GM12878 (cell line): Measurements from ENCODE around the gene KIF26A. TPM values are rescaled to one million over a fixed set of nuclear protein-coding genes. Genes with fewer than 3 reads are reported as not detected.

Experiments
- ATAC-seq: fragments of 200-7000 bp; cut with Tn5 transposase; 3 replicates; pipeline ENCODE4 v1.9.1; 2020; ENCODE audit warnings: mild to moderate bottlenecking, moderate library complexity
- BruUV-seq: library from RNA; stranded (reverse); fragments of 400-500 nt; replicated peaks from 2 replicates; lab custom pipeline; 2021; lab: Mats Ljungman, UMichigan
- CTCF ChIA-PET: fragments of 300-600 bp; sonication (Branson Sonifier 250); formaldehyde crosslinking; extraction: SDS; loops from one replicate; lab custom pipeline; 2021; ENCODE audit warnings: inconsistent platforms; lab: Yijun Ruan, JAX
- POLR2A ChIA-PET: fragments of 350-600 bp; formaldehyde crosslinking; extraction: SDS; loops from one replicate; lab custom pipeline; 2021; ENCODE audit warnings: inconsistent platforms; lab: Charles Lee
- RAD21 ChIA-PET: fragments of 300-600 bp; sonication (Branson Sonifier 250); formaldehyde crosslinking; loops from one replicate; lab custom pipeline; 2023; ENCODE audit warnings: antibody characterized with exemption; ENCODE audit not compliant: unreplicated experiment; lab: Charles Lee
- SMC1A ChIA-PET: fragments of 300-600 bp; sonication (Branson Sonifier 250); formaldehyde crosslinking; loops from one replicate; lab custom pipeline; 2023; ENCODE audit not compliant: unreplicated experiment, uncharacterized antibody; lab: Charles Lee
- DNase-seq: peaks from one replicate; pipeline ENCODE4 v3.0.0-alpha.2; 2011; ENCODE audit warnings: low read depth, low spot score
- FAIRE-seq: peaks from 3 replicates; lab custom pipeline; 2011; peaks lifted over from hg19 to GRCh38; lab: Jason Lieb, UNC
- H2AFZ ChIP-seq: 2 replicates; pipeline ENCODE4 v1.6.0; 2011; ENCODE audit warnings: low read depth, low read length, control low read depth; ENCODE audit not compliant: control insufficient read depth
- H3K27ac ChIP-seq: 2 replicates; pipeline ENCODE4 v1.5.1; 2011; ENCODE audit warnings: control low read depth; ENCODE audit not compliant: control insufficient read depth, insufficient read depth
- H3K27me3 ChIP-seq, 2 experiments: replicated peaks in 1 of 2; 2 replicates each; pipeline versions ENCODE4 v1.6.0 to v1.6.1; 2011; ENCODE audit warnings: low read length in 1 of 2; ENCODE audit not compliant: control insufficient read depth in 2 of 2, insufficient read depth in 2 of 2
- H3K36me3 ChIP-seq, 2 experiments: 2 replicates each; pipeline ENCODE4 v1.5.1; 2011; ENCODE audit warnings: low read length in 1 of 2; ENCODE audit not compliant: control insufficient read depth in 2 of 2, insufficient read depth in 2 of 2
- H3K4me1 ChIP-seq: 2 replicates; pipeline ENCODE4 v1.6.1; 2011; ENCODE audit warnings: mild to moderate bottlenecking, low read length, moderate library complexity, mixed read lengths; ENCODE audit not compliant: control insufficient read depth, insufficient read depth
- H3K4me2 ChIP-seq: 2 replicates; pipeline ENCODE4 v1.6.0; 2011; ENCODE audit warnings: control low read depth; ENCODE audit not compliant: control insufficient read depth, insufficient read depth
- H3K4me3 ChIP-seq: fragments of 200-600 bp; sonication (generic); 2 replicates; pipeline ENCODE4 v1.5.1; 2016
- H3K79me2 ChIP-seq: 2 replicates; pipeline ENCODE4 v1.6.0; 2011; ENCODE audit warnings: low read length; ENCODE audit not compliant: control insufficient read depth, insufficient read depth
- H3K9ac ChIP-seq: 2 replicates; pipeline ENCODE4 v1.8.0; 2011; ENCODE audit warnings: low read length, control low read depth, mixed read lengths; ENCODE audit not compliant: control insufficient read depth, insufficient read depth
- H3K9me3 ChIP-seq: replicated peaks from 3 replicates; pipeline ENCODE4 v1.5.1; 2011; ENCODE audit warnings: mild to moderate bottlenecking, low read length; ENCODE audit not compliant: control insufficient read depth, insufficient read depth
- H4K20me1 ChIP-seq: 2 replicates; pipeline ENCODE4 v1.6.0; 2011; ENCODE audit not compliant: control insufficient read depth, insufficient read depth
- CEBPZ ChIP-seq: fragments of 150-350 bp; IDR thresholded peaks from 2 replicates; pipeline ENCODE4 v1.6.1; 2016; ENCODE audit warnings: low read depth, low read length
- E4F1 ChIP-seq: fragments of 450-650 bp; IDR thresholded peaks from 2 replicates; pipeline ENCODE4 v1.6.1; 2018; ENCODE audit warnings: borderline replicate concordance, mild to moderate bottlenecking; ENCODE audit not compliant: partially characterized antibody
- HDAC6 ChIP-seq: fragments of 200-600 bp; sonication (generic); IDR thresholded peaks from one replicate; pipeline ENCODE4 v1.8.0; 2017; ENCODE audit warnings: antibody characterized with exemption; ENCODE audit not compliant: unreplicated experiment
- ZSCAN29 ChIP-seq: fragments of 450-650 bp; IDR thresholded peaks from 2 replicates; pipeline ENCODE4 v1.6.1; 2017; ENCODE audit warnings: mild to moderate bottlenecking, moderate library complexity
- WGBS: methylation state at CpG from one replicate; pipeline ENCODE4 v1.1.6; 2016; ENCODE audit warnings: low lambda C conversion rate; ENCODE audit not compliant: insufficient replicate concordance, insufficient coverage; ENCODE audit errors: missing lambda C conversion rate; 5-methylcytosine and 5-hydroxymethylcytosine counted together
- in situ Hi-C: fragments of 300-500 bp; cut with MboI; formaldehyde crosslinking; loops from 9 replicates; pipeline ENCODE4 v1.14.3; 2018; ENCODE audit warnings: mixed read lengths
- intact Hi-C: fragments of 100-400 bp; cut with micrococcal nuclease; formaldehyde crosslinking; loops from one replicate; pipeline ENCODE4 v1.14.2; 2022; ENCODE audit not compliant: unreplicated experiment
- polyA plus RNA-seq, 11 experiments: library from polyadenylated mRNA; depleted of rRNA in 4 of 11; unstranded in 6 of 11; stranded (reverse) in 5 of 11; fragments of >200 nt; fragmentation: Nextera tagmentation in 4 of 11; fragmentation: Illumina TruSeq in 1 of 11; extraction: Ambion mirVana in 4 of 11; extraction: Trizol in 1 of 11; gene quantifications; 1 replicate in 1 of 11; 2 replicates in 10 of 11; pipeline versions ENCODE4 v1.2.1 to v1.2.3, GENCODE V29; 2011 to 2016; ENCODE audit warnings: inconsistent platforms in 2 of 11, missing spikeins in 2 of 11, low read depth in 1 of 11
- total RNA-seq, 4 experiments: library from RNA; depleted of rRNA in 3 of 4; stranded (reverse); fragments of >200 nt in 3 of 4; fragmentation: Illumina TruSeq in 1 of 4; extraction: Trizol in 1 of 4; gene quantifications; 2 replicates each; pipeline versions ENCODE4 v1.2.1 to v1.2.3, GENCODE V29; 2013 to 2021
- TF ChIP-seq, protein P1 (sequence below): IDR thresholded peaks from 2 replicates; pipeline ENCODE4 v1.6.1; 2011; ENCODE audit warnings: borderline replicate concordance, low read depth, mild to moderate bottlenecking, moderate library complexity, mixed read lengths, low read length; ENCODE audit not compliant: insufficient read depth; ENCODE audit errors: extremely low read length
- TF ChIP-seq, protein P2 (sequence below): fragments of 450-650 bp; IDR thresholded peaks from 2 replicates; pipeline ENCODE4 v1.6.1; 2016; ENCODE audit warnings: mild to moderate bottlenecking, moderate library complexity, borderline replicate concordance

The KIF26A gene
- total and polyA plus RNA-seq, 10 of the 15 experiments (the other 5 are each of a cell fraction or from before 2014, with no cell fraction given) = 0.05 TPM; not detected in 9

- no TSS peak for BruUV-seq
- SMC1A ChIA-PET = no interaction called here
- H3K36me3 ChIP-seq = no peaks in the 10 kb centered on the region
- H3K4me2 ChIP-seq = no peak overlapping the region
- intact Hi-C loops = no loop called here
- 30% methylated on average over 12 of the region's 12 CpGs for WGBS
- in situ Hi-C loops = no loop called here
- H2AFZ ChIP-seq = no peak overlapping the region
- H3K9me3 ChIP-seq = no peaks in the 10 kb centered on the region
- H4K20me1 ChIP-seq = no peaks in the 10 kb centered on the region
- DNase-seq (no peak), ATAC-seq (no peak), FAIRE-seq (no peak)
- RAD21 ChIA-PET = no interaction called here
- H3K79me2 ChIP-seq = no peaks in the 10 kb centered on the region
- H3K4me1 ChIP-seq = no peaks in the 10 kb centered on the region
- TF ChIP-seq HDAC6 (no peak), ZSCAN29 (no peak), CEBPZ (no peak), E4F1 (no peak)
- TF ChIP-seq, protein P1, sequence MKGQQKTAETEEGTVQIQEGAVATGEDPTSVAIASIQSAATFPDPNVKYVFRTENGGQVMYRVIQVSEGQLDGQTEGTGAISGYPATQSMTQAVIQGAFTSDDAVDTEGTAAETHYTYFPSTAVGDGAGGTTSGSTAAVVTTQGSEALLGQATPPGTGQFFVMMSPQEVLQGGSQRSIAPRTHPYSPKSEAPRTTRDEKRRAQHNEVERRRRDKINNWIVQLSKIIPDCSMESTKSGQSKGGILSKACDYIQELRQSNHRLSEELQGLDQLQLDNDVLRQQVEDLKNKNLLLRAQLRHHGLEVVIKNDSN = no peak
- TF ChIP-seq, protein P2, sequence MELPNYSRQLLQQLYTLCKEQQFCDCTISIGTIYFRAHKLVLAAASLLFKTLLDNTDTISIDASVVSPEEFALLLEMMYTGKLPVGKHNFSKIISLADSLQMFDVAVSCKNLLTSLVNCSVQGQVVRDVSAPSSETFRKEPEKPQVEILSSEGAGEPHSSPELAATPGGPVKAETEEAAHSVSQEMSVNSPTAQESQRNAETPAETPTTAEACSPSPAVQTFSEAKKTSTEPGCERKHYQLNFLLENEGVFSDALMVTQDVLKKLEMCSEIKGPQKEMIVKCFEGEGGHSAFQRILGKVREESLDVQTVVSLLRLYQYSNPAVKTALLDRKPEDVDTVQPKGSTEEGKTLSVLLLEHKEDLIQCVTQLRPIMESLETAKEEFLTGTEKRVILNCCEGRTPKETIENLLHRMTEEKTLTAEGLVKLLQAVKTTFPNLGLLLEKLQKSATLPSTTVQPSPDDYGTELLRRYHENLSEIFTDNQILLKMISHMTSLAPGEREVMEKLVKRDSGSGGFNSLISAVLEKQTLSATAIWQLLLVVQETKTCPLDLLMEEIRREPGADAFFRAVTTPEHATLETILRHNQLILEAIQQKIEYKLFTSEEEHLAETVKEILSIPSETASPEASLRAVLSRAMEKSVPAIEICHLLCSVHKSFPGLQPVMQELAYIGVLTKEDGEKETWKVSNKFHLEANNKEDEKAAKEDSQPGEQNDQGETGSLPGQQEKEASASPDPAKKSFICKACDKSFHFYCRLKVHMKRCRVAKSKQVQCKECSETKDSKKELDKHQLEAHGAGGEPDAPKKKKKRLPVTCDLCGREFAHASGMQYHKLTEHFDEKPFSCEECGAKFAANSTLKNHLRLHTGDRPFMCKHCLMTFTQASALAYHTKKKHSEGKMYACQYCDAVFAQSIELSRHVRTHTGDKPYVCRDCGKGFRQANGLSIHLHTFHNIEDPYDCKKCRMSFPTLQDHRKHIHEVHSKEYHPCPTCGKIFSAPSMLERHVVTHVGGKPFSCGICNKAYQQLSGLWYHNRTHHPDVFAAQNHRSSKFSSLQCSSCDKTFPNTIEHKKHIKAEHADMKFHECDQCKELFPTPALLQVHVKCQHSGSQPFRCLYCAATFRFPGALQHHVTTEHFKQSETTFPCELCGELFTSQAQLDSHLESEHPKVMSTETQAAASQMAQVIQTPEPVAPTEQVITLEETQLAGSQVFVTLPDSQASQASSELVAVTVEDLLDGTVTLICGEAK = no peak
- no peak overlapping the region for H3K4me3 ChIP-seq
- H3K27ac ChIP-seq = no peak overlapping the region
- no peaks in the 10 kb centered on the region for H3K27me3 ChIP-seq
- H3K9ac ChIP-seq = no peak overlapping the region
- POLR2A ChIA-PET = no interaction called here
- CTCF ChIA-PET = interaction anchor here (0.5 kb wide), 1 partner anchor 67 kb away, joined by 3 read pairs; no protein-coding TSS in a partner anchor
Observed at GRCh38 chr14:104190396-104191000, 52.1 kb downstream of the KIF26A start.
